HG03571 (cell line): Measurements from ENCODE around the gene TRIM36.

Source experiments
- ATAC-seq: cut with Tn5 transposase; IDR thresholded peaks from one replicate; pipeline ENCODE4 v1.9.1; 2021; ENCODE audit not compliant: unreplicated experiment

Gene TRIM36

DNA sequence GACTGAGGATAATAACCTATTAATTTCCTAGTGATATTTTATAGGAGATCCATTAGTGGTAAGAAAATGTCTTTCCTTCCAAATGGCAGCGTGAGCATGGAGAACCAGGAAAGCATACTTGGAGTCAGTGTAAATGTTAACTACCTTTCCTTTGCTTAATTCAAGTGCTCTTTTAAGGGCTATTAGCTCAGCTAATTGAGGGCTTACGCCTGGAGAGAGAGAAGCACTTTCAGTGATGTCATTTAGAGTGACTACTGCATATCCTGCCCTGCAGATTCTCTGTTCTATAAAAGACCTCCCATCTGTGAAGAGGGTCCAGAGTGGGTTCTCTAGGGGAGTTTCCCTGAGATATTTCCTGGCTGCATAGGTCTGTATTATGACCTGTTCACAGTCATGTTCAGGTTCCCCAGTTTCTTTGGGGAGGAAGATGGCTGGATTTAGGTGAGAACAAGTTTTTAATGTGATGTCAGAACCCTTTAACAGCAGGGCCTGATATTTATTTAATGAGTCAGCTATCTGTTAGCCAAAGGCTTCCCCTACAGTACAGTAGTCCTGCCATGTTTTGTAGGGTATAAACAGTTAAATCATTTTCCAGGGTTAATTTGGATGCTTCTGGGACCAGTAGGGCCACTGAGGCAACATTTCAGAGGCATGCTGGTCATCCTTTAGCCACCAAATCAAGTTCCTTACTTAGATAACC, 89.6 kb downstream of the TRIM36 start:
- no peak for ATAC-seq
